ENCODE data around the gene WDR45B. TPM values are rescaled to one million over a fixed set of nuclear protein-coding genes. Genes with fewer than 3 reads are reported as not detected.

WDR45B gene
- total and polyA plus RNA-seq, 10 donors = 30.9 to 80.2 (median 65.6) TPM

DNA sequence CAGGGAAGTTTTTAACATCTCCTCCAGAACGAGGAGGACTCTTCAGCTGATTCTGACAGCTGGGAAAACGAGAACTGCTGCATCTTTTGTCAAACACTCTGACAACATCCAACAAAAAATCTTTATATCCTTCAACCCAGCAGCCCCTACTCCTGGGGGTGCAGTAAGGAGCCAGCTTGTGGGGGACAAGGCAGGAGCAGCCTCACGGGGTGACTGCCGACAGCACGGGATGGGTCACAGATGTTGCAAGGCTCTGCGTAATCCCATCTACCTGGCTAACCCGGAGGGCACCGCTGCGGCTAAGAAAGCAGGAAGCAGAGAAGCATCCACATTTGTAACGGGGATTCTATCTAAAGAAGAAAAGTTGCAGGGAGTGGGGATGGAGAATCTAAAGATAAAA, 28.6 kb downstream of the WDR45B start:
- peaks cover 10 to 100% (median 94%) of the 10 kb centered on the region in 6 donors for H3K36me3 ChIP-seq
- WGBS, 5 donors = 83 to 93% (median 85%) methylated on average over 9 to 10 of the region's 10 CpGs
- peaks cover 0 to 5% (median 0%) of the 10 kb centered on the region in 6 donors for H3K4me1 ChIP-seq
- no peaks in the 10 kb centered on the region for H3K9me3 ChIP-seq
- H3K27me3 ChIP-seq (replicated peaks in 1 of 7) = no peaks in the 10 kb centered on the region
- TF ChIP-seq POLR2A (IDR thresholded peaks at IDR 0.05) = no peak
- H3K4me3 ChIP-seq = no peak overlapping the region
- no peak overlapping the region for H3K27ac ChIP-seq
- intact Hi-C loops (cut with DNase I; ENCODE audit: low total_unique reads) = no loop called here
- peak; percentile 19 for DNase-seq

GRCh38 chr17:82619211-82619610, 29.0 kb downstream of the WDR45B start:
- Histone ChIP-seq H3K4me3 (no peak overlapping the region), H3K27ac (no peak overlapping the region), H3K4me1 (peaks cover 0 to 5% (median 0%) of the 10 kb centered on the region in 6 donors), H3K9me3 (no peaks in the 10 kb centered on the region), H3K27me3 (replicated peaks in 1 of 7) (no peaks in the 10 kb centered on the region), H3K36me3 (peaks cover 10 to 100% (median 93%) of the 10 kb centered on the region in 6 donors)
- intact Hi-C loops (cut with DNase I; ENCODE audit: low total_unique reads) = no loop called here
- TF ChIP-seq, protein P1, sequence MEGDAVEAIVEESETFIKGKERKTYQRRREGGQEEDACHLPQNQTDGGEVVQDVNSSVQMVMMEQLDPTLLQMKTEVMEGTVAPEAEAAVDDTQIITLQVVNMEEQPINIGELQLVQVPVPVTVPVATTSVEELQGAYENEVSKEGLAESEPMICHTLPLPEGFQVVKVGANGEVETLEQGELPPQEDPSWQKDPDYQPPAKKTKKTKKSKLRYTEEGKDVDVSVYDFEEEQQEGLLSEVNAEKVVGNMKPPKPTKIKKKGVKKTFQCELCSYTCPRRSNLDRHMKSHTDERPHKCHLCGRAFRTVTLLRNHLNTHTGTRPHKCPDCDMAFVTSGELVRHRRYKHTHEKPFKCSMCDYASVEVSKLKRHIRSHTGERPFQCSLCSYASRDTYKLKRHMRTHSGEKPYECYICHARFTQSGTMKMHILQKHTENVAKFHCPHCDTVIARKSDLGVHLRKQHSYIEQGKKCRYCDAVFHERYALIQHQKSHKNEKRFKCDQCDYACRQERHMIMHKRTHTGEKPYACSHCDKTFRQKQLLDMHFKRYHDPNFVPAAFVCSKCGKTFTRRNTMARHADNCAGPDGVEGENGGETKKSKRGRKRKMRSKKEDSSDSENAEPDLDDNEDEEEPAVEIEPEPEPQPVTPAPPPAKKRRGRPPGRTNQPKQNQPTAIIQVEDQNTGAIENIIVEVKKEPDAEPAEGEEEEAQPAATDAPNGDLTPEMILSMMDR (IDR thresholded peaks at IDR 0.05 in 8 of 11, conservative IDR thresholded peaks at IDR 0.05 in 3 of 11) = no peak
- TF ChIP-seq POLR2AphosphoS5 (IDR thresholded peaks at IDR 0.05) (no peak), POLR2A (IDR thresholded peaks at IDR 0.05) (no peak)
- whole genome bisulfite sequencing, 5 donors = 88 to 98% (median 91%) methylated on average over 7 of the region's 7 CpGs
- DNase-seq = peak; percentile 35

DNA sequence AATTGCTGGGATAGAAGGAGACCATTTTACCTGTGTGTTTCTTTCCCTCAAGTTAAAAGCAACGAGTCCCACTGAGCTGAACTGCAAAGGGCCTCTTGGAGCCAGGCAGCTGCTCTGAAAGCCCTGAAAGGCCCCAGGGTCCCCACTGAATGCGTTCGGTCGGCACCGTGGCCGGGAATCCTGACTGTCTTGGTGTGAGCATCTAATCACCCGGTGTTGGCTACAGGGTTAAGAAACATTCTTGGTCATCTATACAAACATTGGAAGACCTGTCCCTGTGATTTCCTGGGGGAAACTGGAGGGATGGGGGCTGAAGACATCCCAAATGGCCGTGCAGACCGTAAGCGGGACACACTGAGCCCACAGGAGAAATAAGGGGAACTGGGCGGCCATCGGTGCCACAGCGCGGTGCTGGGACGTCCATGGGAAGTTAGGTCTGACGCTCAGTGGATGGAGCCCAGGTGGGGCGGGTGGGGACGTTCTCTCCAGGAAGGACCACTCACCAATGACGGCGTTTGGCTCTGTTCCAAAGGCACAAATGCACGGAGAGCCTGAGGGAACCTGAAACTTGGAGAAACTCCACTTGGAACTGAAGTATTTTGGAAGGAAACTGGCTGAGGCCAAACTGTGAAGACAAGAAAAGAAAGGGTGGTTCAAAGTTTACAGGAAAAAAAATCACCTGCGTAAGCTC, 32.1 kb downstream of the WDR45B start:
- Histone ChIP-seq H3K27ac (no peak overlapping the region), H3K27me3 (replicated peaks in 1 of 7) (no peaks in the 10 kb centered on the region), H3K4me1 (no peaks in the 10 kb centered on the region), H3K36me3 (peaks cover 8 to 97% (median 74%) of the 10 kb centered on the region in 6 donors), H3K4me3 (no peak overlapping the region), H3K9me3 (no peaks in the 10 kb centered on the region)
- intact Hi-C loops (cut with DNase I; ENCODE audit: low total_unique reads) = no loop called here
- 87 to 93% (median 91%) methylated on average over 22 of the region's 22 CpGs for WGBS, 5 donors
- TF ChIP-seq, protein P1 (IDR thresholded peaks at IDR 0.05 in 8 of 11, conservative IDR thresholded peaks at IDR 0.05 in 3 of 11) = no peak
- peak in 1 of 3 donors; percentile 9 for TF ChIP-seq POLR2AphosphoS5 (IDR thresholded peaks at IDR 0.05)
- TF ChIP-seq POLR2A (IDR thresholded peaks at IDR 0.05) = no peak
- peak; percentile 61 for DNase-seq

DNA sequence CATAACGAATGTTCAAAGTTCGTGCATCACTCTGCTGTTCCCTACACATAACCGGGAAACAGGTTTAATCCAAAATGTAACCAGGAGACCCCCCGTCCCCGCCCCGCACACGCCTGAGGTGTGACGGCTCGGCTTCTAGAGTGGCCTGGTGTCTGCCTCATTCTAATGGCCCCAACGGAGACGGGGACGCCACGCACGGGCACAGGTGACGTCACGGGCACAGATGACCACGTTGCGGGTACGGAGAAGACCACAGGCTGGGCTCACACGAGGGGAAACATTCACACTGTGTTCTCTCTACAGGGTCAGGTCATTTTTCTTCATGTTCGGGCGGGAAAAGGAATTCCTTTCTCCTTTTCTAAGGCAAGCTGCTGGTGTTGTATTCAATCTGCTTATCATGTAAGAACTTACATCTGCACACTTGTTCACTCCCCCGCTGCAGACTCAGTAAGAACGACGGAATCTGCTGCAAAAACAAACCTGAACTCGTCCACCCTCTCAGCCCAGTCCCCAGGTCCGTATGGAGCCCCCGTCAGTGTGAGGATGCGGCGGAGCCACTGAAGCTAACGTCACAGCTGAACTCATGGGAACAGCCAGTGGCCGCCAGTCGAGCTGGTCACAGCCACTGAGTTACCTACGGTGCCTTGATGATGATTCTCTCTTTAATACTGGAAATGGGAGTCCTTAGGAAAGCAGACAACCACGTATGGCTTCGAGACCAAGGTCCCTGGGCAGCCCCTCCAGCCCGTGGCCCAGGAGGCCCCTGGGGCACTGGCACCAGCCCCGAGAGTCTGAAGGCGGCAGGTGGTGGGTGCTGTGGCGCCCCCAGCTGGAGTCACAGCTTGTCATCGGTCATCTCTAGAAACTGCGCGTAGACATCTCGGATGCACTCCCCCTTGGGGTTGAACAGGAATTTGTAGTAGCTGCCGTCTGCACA, 32.9 kb downstream of the WDR45B start:
- Histone ChIP-seq H3K9me3 (no peaks in the 10 kb centered on the region), H3K36me3 (peaks cover 8 to 97% (median 72%) of the 10 kb centered on the region in 6 donors)

More for the DNA sequence above, 32.9 kb downstream of the WDR45B start:
- peak; percentile 58 for DNase-seq
- TF ChIP-seq, protein P1 (IDR thresholded peaks at IDR 0.05 in 8 of 11, conservative IDR thresholded peaks at IDR 0.05 in 3 of 11) = no peak
- peak in 2 of 3 donors; percentile 5 to 52 for TF ChIP-seq POLR2AphosphoS5 (IDR thresholded peaks at IDR 0.05)
- TF ChIP-seq POLR2A (IDR thresholded peaks at IDR 0.05) = no peak
- H3K4me3 ChIP-seq = no peak overlapping the region
- H3K27me3 ChIP-seq (replicated peaks in 1 of 7) = no peaks in the 10 kb centered on the region
- intact Hi-C loops (cut with DNase I; ENCODE audit: low total_unique reads) = no loop called here
- WGBS, 5 donors = 90 to 95% (median 94%) methylated on average over 39 to 45 of the region's 45 CpGs
- no peaks in the 10 kb centered on the region for H3K4me1 ChIP-seq
- no peak overlapping the region for H3K27ac ChIP-seq

All from spleen (tissue), 11 donors.